DOHH2 (cell line): ENCODE results near the gene RNU1-4.
"Not testable (repeated sequence)": the region's sequence is repeated elsewhere in the genome, so short reads cannot be mapped to it uniquely, and the experiment has no call there.

Experiments
- EZH2phosphoT487 ChIP-seq: fragments of 200-600 bp; sonication (generic); IDR thresholded peaks from 2 replicates; pipeline ENCODE4 v1.6.1; 2017; ENCODE audit warnings: borderline replicate concordance, mild to moderate bottlenecking, antibody characterized with exemption, low read length, moderate library complexity, mixed read lengths
- TF ChIP-seq, protein P1 (sequence below): fragments of 200-600 bp; sonication (generic); IDR thresholded peaks from one replicate; pipeline ENCODE4 v1.5.1; 2014; ENCODE audit warnings: antibody characterized with exemption, mild to moderate bottlenecking, low read depth, low read length; ENCODE audit not compliant: poor library complexity, severe bottlenecking

DNA sequence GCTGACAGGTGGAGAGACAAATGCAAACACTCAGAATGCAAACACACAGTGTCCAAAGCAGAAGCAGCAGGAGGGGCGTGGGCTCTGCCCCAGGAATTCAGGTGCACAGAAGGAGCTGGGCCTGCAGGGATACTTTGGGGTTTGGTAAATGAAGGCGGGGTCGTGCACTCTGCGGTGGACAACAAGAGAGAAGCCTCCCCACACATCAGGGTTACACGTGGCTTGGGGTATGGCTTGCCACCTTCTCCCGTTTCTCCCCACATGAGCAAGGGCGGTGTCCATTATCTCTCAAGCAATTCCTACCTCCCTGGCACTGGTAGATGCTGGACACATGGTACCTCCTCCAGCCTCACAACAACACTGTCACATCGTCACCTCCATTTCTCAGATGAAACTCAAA is 35.0 kb downstream of the RNU1-4 start:
- TF ChIP-seq, protein P1, sequence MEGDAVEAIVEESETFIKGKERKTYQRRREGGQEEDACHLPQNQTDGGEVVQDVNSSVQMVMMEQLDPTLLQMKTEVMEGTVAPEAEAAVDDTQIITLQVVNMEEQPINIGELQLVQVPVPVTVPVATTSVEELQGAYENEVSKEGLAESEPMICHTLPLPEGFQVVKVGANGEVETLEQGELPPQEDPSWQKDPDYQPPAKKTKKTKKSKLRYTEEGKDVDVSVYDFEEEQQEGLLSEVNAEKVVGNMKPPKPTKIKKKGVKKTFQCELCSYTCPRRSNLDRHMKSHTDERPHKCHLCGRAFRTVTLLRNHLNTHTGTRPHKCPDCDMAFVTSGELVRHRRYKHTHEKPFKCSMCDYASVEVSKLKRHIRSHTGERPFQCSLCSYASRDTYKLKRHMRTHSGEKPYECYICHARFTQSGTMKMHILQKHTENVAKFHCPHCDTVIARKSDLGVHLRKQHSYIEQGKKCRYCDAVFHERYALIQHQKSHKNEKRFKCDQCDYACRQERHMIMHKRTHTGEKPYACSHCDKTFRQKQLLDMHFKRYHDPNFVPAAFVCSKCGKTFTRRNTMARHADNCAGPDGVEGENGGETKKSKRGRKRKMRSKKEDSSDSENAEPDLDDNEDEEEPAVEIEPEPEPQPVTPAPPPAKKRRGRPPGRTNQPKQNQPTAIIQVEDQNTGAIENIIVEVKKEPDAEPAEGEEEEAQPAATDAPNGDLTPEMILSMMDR = not testable (repeated sequence)
- TF ChIP-seq EZH2phosphoT487 = not testable (repeated sequence)
